Lower lobe of right lung (tissue), 2 donors: ENCODE results near the gene MT1H. TPM values are rescaled to one million over a fixed set of nuclear protein-coding genes. Genes with fewer than 3 reads are reported as not detected.

ENCODE experiments used
- ATAC-seq, 2 donors: fragments of 200-7000 bp; cut with Tn5 transposase; one replicate each; pipeline ENCODE4 v1.9.1; 2020 to 2022; ENCODE audit warnings: mild to moderate bottlenecking in 2 of 2, moderate library complexity in 2 of 2
- DNase-seq: peaks from one replicate; pipeline ENCODE4 v3.0.0-alpha.2; 2020
- H3K27ac ChIP-seq: fragments of 200-600 bp; one replicate; pipeline ENCODE4 v1.8.0; 2022
- H3K27me3 ChIP-seq: fragments of 200-600 bp; one replicate; pipeline ENCODE4 v1.8.0; 2022; ENCODE audit warnings: low read depth
- H3K36me3 ChIP-seq: fragments of 200-600 bp; one replicate; pipeline ENCODE4 v1.8.0; 2022; ENCODE audit warnings: mild to moderate bottlenecking
- H3K4me1 ChIP-seq: fragments of 200-600 bp; one replicate; pipeline ENCODE4 v1.8.0; 2022
- H3K4me3 ChIP-seq: fragments of 200-600 bp; one replicate; pipeline ENCODE4 v1.8.0; 2022; ENCODE audit warnings: mild to moderate bottlenecking
- H3K9me3 ChIP-seq: fragments of 200-600 bp; one replicate; pipeline ENCODE4 v1.8.0; 2022
- intact Hi-C: fragments of 100-400 bp; cut with DNase I; formaldehyde crosslinking; loops from one replicate; pipeline ENCODE4 v1.11.0; 2022
- total RNA-seq: library from RNA; stranded (reverse); fragmentation: NEBNext Ultra II Directional; extraction: Animal tissue kit (Norgen Biotek cat#: 25700); gene quantifications from one replicate; pipeline ENCODE4 v1.2.1, GENCODE V29; 2021
- TF ChIP-seq, protein P1 (sequence below): fragments of 200-600 bp; IDR thresholded peaks from one replicate; pipeline ENCODE4 v1.8.0; 2022; ENCODE audit warnings: antibody characterized with exemption, mild to moderate bottlenecking
- donor health status: DM: no; HTN: yes; CAD: no; lungs with severe emphysema.

Gene MT1H
- total RNA-seq, 1 donor from 2014 or later: 4.3 TPM

- H3K4me3 ChIP-seq: no peak overlapping the region
- H3K36me3 ChIP-seq: no peaks in the 10 kb centered on the region
- H3K27ac ChIP-seq: no peak overlapping the region
- H3K4me1 ChIP-seq: peaks cover 41% of the 10 kb centered on the region
- intact Hi-C loops: no loop called here
- peaks cover 46% of the 10 kb centered on the region for H3K27me3 ChIP-seq
- DNase-seq (no peak), ATAC-seq (no peak)
- TF ChIP-seq, protein P1, sequence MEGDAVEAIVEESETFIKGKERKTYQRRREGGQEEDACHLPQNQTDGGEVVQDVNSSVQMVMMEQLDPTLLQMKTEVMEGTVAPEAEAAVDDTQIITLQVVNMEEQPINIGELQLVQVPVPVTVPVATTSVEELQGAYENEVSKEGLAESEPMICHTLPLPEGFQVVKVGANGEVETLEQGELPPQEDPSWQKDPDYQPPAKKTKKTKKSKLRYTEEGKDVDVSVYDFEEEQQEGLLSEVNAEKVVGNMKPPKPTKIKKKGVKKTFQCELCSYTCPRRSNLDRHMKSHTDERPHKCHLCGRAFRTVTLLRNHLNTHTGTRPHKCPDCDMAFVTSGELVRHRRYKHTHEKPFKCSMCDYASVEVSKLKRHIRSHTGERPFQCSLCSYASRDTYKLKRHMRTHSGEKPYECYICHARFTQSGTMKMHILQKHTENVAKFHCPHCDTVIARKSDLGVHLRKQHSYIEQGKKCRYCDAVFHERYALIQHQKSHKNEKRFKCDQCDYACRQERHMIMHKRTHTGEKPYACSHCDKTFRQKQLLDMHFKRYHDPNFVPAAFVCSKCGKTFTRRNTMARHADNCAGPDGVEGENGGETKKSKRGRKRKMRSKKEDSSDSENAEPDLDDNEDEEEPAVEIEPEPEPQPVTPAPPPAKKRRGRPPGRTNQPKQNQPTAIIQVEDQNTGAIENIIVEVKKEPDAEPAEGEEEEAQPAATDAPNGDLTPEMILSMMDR: no peak
- no peaks in the 10 kb centered on the region for H3K9me3 ChIP-seq
Observed at GRCh38 chr16:56640076-56640475, 29.5 kb upstream of the MT1H start.

- intact Hi-C loops: no loop called here
- Histone ChIP-seq H3K4me3 (no peak overlapping the region), H3K4me1 (peaks cover 32% of the 10 kb centered on the region), H3K9me3 (no peaks in the 10 kb centered on the region), H3K27ac (no peak overlapping the region), H3K36me3 (no peaks in the 10 kb centered on the region), H3K27me3 (peaks cover 39% of the 10 kb centered on the region)
- no peak for ATAC-seq
- DNase-seq: no peak
- TF ChIP-seq, protein P1: no peak
Observed at GRCh38 chr16:56641166-56641565, 28.4 kb upstream of the MT1H start.

- Histone ChIP-seq H3K36me3 (no peaks in the 10 kb centered on the region), H3K9me3 (no peaks in the 10 kb centered on the region), H3K27me3 (peaks cover 33% of the 10 kb centered on the region), H3K27ac (no peak overlapping the region), H3K4me1 (peaks cover 27% of the 10 kb centered on the region), H3K4me3 (peak overlapping the region; percentile 49)
- DNase-seq (peak; percentile 87), ATAC-seq (peak; percentile 96 to 98)
- intact Hi-C loops: no loop called here
- TF ChIP-seq, protein P1: peak; percentile 47
Observed at GRCh38 chr16:56643080-56643778, 26.4 kb upstream of the MT1H start.

DNA sequence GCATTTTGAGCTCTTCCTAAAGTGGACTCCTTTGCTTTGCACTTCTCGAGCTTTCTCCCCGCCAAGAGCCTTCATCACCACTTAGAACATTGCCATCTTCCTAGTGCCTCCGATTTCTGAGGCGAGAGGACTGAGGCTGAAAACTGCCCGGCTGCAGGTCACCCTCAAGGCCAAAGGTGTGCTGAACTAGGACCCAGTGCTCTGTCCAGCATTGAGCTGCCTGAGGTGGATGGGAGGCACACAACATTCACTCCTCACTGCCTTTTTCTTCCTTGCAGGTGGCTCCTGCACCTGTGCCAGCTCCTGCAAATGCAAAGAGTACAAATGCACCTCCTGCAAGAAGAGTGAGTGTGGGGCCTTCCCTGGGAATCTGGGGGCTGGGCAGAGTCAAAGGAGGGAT, 25.8 kb upstream of the MT1H start:
- ATAC-seq: no peak
- no peaks in the 10 kb centered on the region for H3K9me3 ChIP-seq
- no peak overlapping the region for H3K27ac ChIP-seq
- H3K4me3 ChIP-seq: peak overlapping the region; percentile 49
- TF ChIP-seq, protein P1: no peak
- H3K4me1 ChIP-seq: peaks cover 21% of the 10 kb centered on the region
- intact Hi-C loops: no loop called here
- no peak for DNase-seq
- no peaks in the 10 kb centered on the region for H3K36me3 ChIP-seq
- peaks cover 33% of the 10 kb centered on the region for H3K27me3 ChIP-seq

- H3K4me3 ChIP-seq: no peak overlapping the region
- no peak overlapping the region for H3K27ac ChIP-seq
- intact Hi-C loops: no loop called here
- TF ChIP-seq, protein P1: no peak
- peaks cover 25% of the 10 kb centered on the region for H3K27me3 ChIP-seq
- ATAC-seq: no peak
- DNase-seq: no peak
- H3K4me1 ChIP-seq: peaks cover 18% of the 10 kb centered on the region
- H3K9me3 ChIP-seq: no peaks in the 10 kb centered on the region
- H3K36me3 ChIP-seq: no peaks in the 10 kb centered on the region
Observed at GRCh38 chr16:56645311-56645710, 24.3 kb upstream of the MT1H start.
